K562 (cell line): ENCODE data around the gene MRPL55. TPM values are rescaled to one million over a fixed set of nuclear protein-coding genes. Genes with fewer than 3 reads are reported as not detected.

Experiments used
- ATAC-seq: fragments of 200-7000 bp; cut with Tn5 transposase; 3 replicates; pipeline ENCODE4 v1.9.1; 2020; ENCODE audit warnings: moderate library complexity
- BruUV-seq: library from RNA; stranded (reverse); fragments of 400-500 nt; replicated peaks from 2 replicates; lab custom pipeline; 2021; lab: Mats Ljungman, UMichigan
- CTCF ChIA-PET: fragments of 300-600 bp; formaldehyde crosslinking; extraction: SDS; loops from one replicate; lab custom pipeline; 2021; ENCODE audit warnings: low intra/inter-chr PET ratio; lab: Yijun Ruan, JAX
- POLR2A ChIA-PET: fragments of 300-600, 350-650 bp; sonication (Branson Sonifier 250); formaldehyde crosslinking; extraction: SDS; loops from one replicate; lab custom pipeline; 2021; ENCODE audit warnings: antibody characterized with exemption, inconsistent platforms; lab: Yijun Ruan, JAX
- DNase-seq, 4 experiments: peaks; one replicate each; pipeline versions ENCODE4 v3.0.0 to v3.0.0-alpha.2; 2011 to 2018; ENCODE audit warnings: low spot score in 3 of 4, mixed read lengths in 3 of 4; ENCODE audit errors: extremely low read depth in 1 of 4
- FAIRE-seq: peaks from 2 replicates; lab custom pipeline; 2011; peaks lifted over from hg19 to GRCh38; lab: Jason Lieb, UNC
- H2AFZ ChIP-seq: 2 replicates; pipeline ENCODE4 v1.6.0; 2011; ENCODE audit warnings: low read depth, low read length, control low read depth, inconsistent platforms
- H3K27ac ChIP-seq: fragments of 200-600 bp; 3 replicates; pipeline ENCODE4 v1.8.0; 2011; ENCODE audit warnings: low read depth, mild to moderate bottlenecking, control low read depth, inconsistent platforms, low read length, moderate library complexity, mixed read lengths; ENCODE audit errors: extremely low read depth
- H3K27me3 ChIP-seq, 2 experiments: fragments of 300-600 bp in 1 of 2; 2 replicates in 1 of 2; 3 replicates in 1 of 2; pipeline versions ENCODE4 v1.6.0 to v1.8.0; 2011; ENCODE audit warnings: inconsistent platforms in 2 of 2, low read length in 2 of 2, mild to moderate bottlenecking in 1 of 2, mixed read lengths in 1 of 2, moderate library complexity in 1 of 2; ENCODE audit not compliant: control insufficient read depth in 2 of 2, insufficient read depth in 2 of 2
- H3K36me3 ChIP-seq: fragments of 300-600 bp; 3 replicates; pipeline ENCODE4 v1.8.0; 2011; ENCODE audit warnings: mild to moderate bottlenecking, low read length, inconsistent platforms; ENCODE audit not compliant: control insufficient read depth, insufficient read depth
- H3K4me1 ChIP-seq, 2 experiments: fragments of 200-600 bp in 1 of 2; replicated peaks in 1 of 2; 2 replicates in 1 of 2; 3 replicates in 1 of 2; pipeline versions ENCODE4 v1.5.1 to v1.8.0; 2011; ENCODE audit warnings: inconsistent platforms in 2 of 2, low read length in 2 of 2, mild to moderate bottlenecking in 1 of 2, mixed read lengths in 1 of 2, moderate library complexity in 1 of 2; ENCODE audit not compliant: control insufficient read depth in 2 of 2, insufficient read depth in 2 of 2
- H3K4me2 ChIP-seq: 2 replicates; pipeline ENCODE4 v1.6.1; 2011; ENCODE audit warnings: low read length, control low read depth, inconsistent platforms, mixed read lengths; ENCODE audit not compliant: insufficient read depth
- H3K4me3 ChIP-seq: fragments of 200-600 bp; sonication (generic), shearing (Covaris generic); 2 replicates; pipeline ENCODE4 v1.5.1; 2016; ENCODE audit warnings: control low read depth, inconsistent platforms
- H3K79me2 ChIP-seq: fragments of 200-600 bp; 3 replicates; pipeline ENCODE4 v1.8.0; 2011; ENCODE audit warnings: low read length, inconsistent platforms; ENCODE audit not compliant: control insufficient read depth, insufficient read depth
- H3K9ac ChIP-seq, 2 experiments: 2 replicates each; pipeline versions ENCODE4 v1.6.0 to v1.6.1; 2011; ENCODE audit warnings: low read depth in 2 of 2, low read length in 2 of 2, control low read depth in 1 of 2, inconsistent platforms in 1 of 2, mild to moderate bottlenecking in 1 of 2, mixed read lengths in 1 of 2; ENCODE audit not compliant: insufficient read depth in 1 of 2
- H3K9me1 ChIP-seq: one replicate; pipeline ENCODE4 v1.6.0; 2011; ENCODE audit warnings: inconsistent platforms, mild to moderate bottlenecking, low read length, moderate library complexity; ENCODE audit not compliant: control insufficient read depth, insufficient read depth
- H3K9me3 ChIP-seq: replicated peaks from 2 replicates; pipeline ENCODE4 v1.5.1; 2011; ENCODE audit warnings: low read depth, low read length, inconsistent platforms; ENCODE audit not compliant: control insufficient read depth, insufficient read depth
- H4K20me1 ChIP-seq: replicated peaks from 2 replicates; pipeline ENCODE4 v1.6.1; 2011; ENCODE audit warnings: low read length, inconsistent platforms, mixed read lengths; ENCODE audit not compliant: control insufficient read depth, insufficient read depth
- DIDO1 ChIP-seq: fragments of 450-650 bp; IDR thresholded peaks from 2 replicates; pipeline ENCODE4 v1.6.1; 2016; ENCODE audit warnings: low read depth, missing biosample characterization, missing genetic modification characterization
- GABPA ChIP-seq: fragments of 200-800 bp; sonication (Bioruptor generic); conservative IDR thresholded peaks from 2 replicates; pipeline ENCODE4 v1.6.1; 2016; ENCODE audit warnings: low read depth, missing genetic modification characterization, missing compliant biosample characterization
- GABPB2 ChIP-seq: fragments of 250-450 bp; sonication (Bioruptor Pico); conservative IDR thresholded peaks from 2 replicates; pipeline ENCODE4 v1.5.1; 2021; ENCODE audit warnings: mild to moderate bottlenecking
- HNRNPUL1 ChIP-seq: fragments of 200-400 bp; formaldehyde crosslinking; IDR thresholded peaks from 2 replicates; pipeline ENCODE4 v1.6.1; 2017; ENCODE audit warnings: low read length
- MTA1 ChIP-seq: fragments of 450-650 bp; IDR thresholded peaks from 2 replicates; pipeline ENCODE4 v1.6.1; 2017; ENCODE audit warnings: borderline replicate concordance
- MTA3 ChIP-seq: fragments of 450-650 bp; formaldehyde crosslinking; IDR thresholded peaks from 2 replicates; pipeline ENCODE4 v1.6.1; 2017; ENCODE audit warnings: mild to moderate bottlenecking, borderline replicate concordance
- PYGO2 ChIP-seq: fragments of 450-650 bp; IDR thresholded peaks from 2 replicates; pipeline ENCODE4 v1.6.1; 2016; ENCODE audit warnings: mild to moderate bottlenecking, missing genetic modification characterization, moderate library complexity, missing compliant biosample characterization
- STAG1 ChIP-seq: sonication (generic); formaldehyde crosslinking; IDR thresholded peaks from 2 replicates; pipeline ENCODE4 v1.5.0; 2020; ENCODE audit warnings: missing genetic modification reagents, borderline replicate concordance
- TEAD2 ChIP-seq: fragments of 450-650 bp; IDR thresholded peaks from 2 replicates; pipeline ENCODE4 v1.6.1; 2016; ENCODE audit warnings: missing genetic modification characterization, control low read depth, missing compliant biosample characterization
- ZNF133 ChIP-seq: fragments of 250-450 bp; sonication (Bioruptor Pico); IDR thresholded peaks from 2 replicates; pipeline ENCODE4 v1.4.0; 2020; ENCODE audit warnings: mild to moderate bottlenecking
- ZNF324 ChIP-seq: fragments of 250-450 bp; sonication (Bioruptor Pico); IDR thresholded peaks from 2 replicates; pipeline ENCODE4 v1.4.0; 2020; ENCODE audit warnings: mild to moderate bottlenecking
- ZNF717 ChIP-seq: fragments of 250-450 bp; sonication (Bioruptor Pico); IDR thresholded peaks from 2 replicates; pipeline ENCODE4 v1.5.0; 2021
- WGBS: fragments of 100-300 bp; shearing (Covaris generic); methylation state at CpG from one replicate; pipeline ENCODE4 v1.1.6; 2016; ENCODE audit warnings: low coverage, mixed read lengths; ENCODE audit not compliant: insufficient coverage; ENCODE audit errors: missing lambda C conversion rate; 5-methylcytosine and 5-hydroxymethylcytosine counted together
- in situ Hi-C: fragments of 300-500 bp; cut with MboI; formaldehyde crosslinking; loops from 4 replicates; pipeline ENCODE4 v1.15.0; 2018; ENCODE audit warnings: inconsistent platforms, mixed read lengths
- intact Hi-C: fragments of 100-400 bp; cut with micrococcal nuclease; formaldehyde crosslinking; loops from 2 replicates; pipeline ENCODE4 v1.14.2; 2022
- polyA plus RNA-seq, 8 experiments: library from polyadenylated mRNA; depleted of rRNA in 4 of 8; stranded (reverse) in 5 of 8; unstranded in 3 of 8; fragments of >200 nt; fragmentation: Nextera tagmentation in 2 of 8; fragmentation: Illumina TruSeq in 1 of 8; extraction: Ambion mirVana in 2 of 8; extraction: Trizol in 1 of 8; gene quantifications; 2 replicates each; pipeline versions ENCODE4 v1.2.1 to v1.2.3, GENCODE V29; 2011 to 2014; ENCODE audit warnings: inconsistent platforms in 1 of 8, missing spikeins in 1 of 8
- total RNA-seq, 7 experiments: library from RNA; depleted of rRNA in 6 of 7; stranded (reverse); fragments of >200 nt in 6 of 7; fragmentation: Illumina TruSeq in 2 of 7; extraction: Trizol in 2 of 7; gene quantifications; 2 replicates each; pipeline versions ENCODE4 v1.2.1 to v1.2.3, GENCODE V29; 2011 to 2021; ENCODE audit warnings: low replicate concordance in 1 of 7
- TF ChIP-seq, protein P1 (sequence below), 2 experiments: IDR thresholded peaks; 2 replicates each; pipeline ENCODE4 v1.6.1; 2011; ENCODE audit warnings: borderline replicate concordance in 1 of 2, control low read depth in 1 of 2, low read depth in 1 of 2, low read length in 1 of 2, mild to moderate bottlenecking in 1 of 2, mixed read lengths in 1 of 2, moderate library complexity in 1 of 2; ENCODE audit not compliant: insufficient read depth in 1 of 2, insufficient read length in 1 of 2, poor library complexity in 1 of 2, severe bottlenecking in 1 of 2; ENCODE audit errors: extremely low read depth in 1 of 2
- TF ChIP-seq, protein P2 (sequence below): fragments of 250-450 bp; sonication (Bioruptor Pico); IDR thresholded peaks from 2 replicates; pipeline ENCODE4 v1.9.0; 2021; ENCODE audit warnings: mild to moderate bottlenecking, inconsistent platforms
- TF ChIP-seq, protein P3 (sequence below): fragments of 250-450 bp; sonication (Bioruptor Pico); IDR thresholded peaks from 2 replicates; pipeline ENCODE4 v1.4.0; 2020

MRPL55 gene
- total and polyA plus RNA-seq, 9 of the 15 experiments (the other 6 are each of a cell fraction or from before 2014, with no cell fraction given) = 34.9 to 228 (median 81.0) TPM

DNA sequence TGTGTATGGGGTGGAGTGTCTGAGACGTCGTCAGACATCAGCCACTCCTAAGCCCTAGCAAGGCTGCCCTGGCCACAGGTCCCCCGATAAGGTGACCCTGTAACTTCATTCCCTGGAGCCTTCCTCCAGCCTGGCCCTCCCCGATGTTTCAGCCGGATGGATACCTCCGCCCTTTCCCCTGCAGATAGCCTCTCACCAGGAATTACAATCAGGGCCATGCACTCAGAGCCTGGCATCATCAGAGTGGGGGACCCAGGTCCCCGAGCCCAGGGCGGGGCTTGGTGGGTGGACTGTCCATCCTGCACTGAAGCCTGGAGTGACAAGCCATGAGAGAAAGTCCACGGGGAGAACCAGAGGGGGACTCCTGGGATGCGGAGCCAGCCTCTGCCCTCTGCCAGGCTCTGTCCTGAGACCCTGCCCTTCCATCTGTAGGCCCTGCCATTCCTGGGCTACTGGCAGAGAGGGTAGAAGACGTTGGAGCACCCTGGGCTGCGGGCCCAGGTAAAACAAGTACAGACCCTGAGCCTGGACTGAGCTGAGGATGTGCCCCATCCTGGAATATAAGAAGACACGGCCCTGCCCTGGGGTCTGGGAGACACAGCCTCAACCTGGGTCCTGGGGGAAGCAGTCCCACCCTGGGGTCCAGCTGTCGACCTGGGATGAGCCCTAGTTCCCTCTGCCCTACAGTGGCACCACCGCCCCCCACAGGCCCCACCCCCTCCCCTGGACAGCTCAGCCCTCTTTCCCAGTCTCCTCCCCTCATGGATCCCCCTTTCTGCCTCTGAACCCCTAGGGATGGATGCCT, 43.4 kb downstream of the MRPL55 start (continued):
- TF ChIP-seq, protein P1, sequence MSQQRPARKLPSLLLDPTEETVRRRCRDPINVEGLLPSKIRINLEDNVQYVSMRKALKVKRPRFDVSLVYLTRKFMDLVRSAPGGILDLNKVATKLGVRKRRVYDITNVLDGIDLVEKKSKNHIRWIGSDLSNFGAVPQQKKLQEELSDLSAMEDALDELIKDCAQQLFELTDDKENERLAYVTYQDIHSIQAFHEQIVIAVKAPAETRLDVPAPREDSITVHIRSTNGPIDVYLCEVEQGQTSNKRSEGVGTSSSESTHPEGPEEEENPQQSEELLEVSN (IDR thresholded peaks at IDR 0.05; ENCODE audit: borderline replicate concordance in 1 of 2, extremely low read depth in 1 of 2, insufficient read depth in 1 of 2, insufficient read length in 1 of 2, low read depth in 1 of 2, low read length in 1 of 2, poor library complexity in 1 of 2, severe bottlenecking in 1 of 2) = no peak
- TF ChIP-seq GABPA = no peak

DNA sequence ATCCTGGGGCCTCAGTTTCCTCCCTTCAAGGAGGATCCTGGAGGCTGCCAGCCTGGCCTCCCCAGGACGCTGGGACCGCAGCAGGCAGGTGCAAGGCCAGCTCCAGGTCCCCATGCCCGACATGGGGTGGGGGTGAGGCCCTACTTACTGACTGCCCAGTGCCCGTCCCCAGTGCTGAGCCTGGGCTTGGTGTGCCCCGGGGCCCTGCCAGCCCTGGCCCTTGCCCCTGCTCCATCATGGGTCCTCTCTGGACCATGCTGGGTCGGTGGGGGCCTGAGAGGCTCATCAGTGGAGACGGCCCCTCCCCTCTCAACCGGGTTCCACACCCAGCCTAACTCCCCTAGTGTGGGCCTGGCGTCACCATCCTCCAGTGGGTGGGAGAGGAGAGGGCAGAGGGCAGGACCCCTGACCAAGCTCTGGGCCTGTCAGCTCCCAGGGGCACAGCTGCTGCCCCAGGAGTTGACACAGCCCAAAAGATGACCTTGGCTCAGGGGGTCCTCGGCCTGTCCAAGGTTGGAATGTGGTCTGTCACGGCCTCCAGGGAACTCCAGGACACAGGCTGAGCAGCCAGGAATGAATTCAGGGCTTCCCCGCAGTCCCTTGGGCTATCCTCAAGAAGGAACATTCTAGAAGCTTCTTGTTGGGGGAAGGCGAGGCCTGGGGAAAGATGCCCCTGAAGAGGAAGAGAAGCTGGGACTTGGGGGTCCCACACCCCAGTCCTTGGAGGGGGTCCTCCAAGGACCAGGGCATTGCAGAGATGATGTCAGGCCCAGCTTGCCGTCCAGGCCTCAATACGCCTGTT, 44.2 kb downstream of the MRPL55 start:
- TF ChIP-seq ZNF324 (CRISPR knock-in tag) (no peak), STAG1 (CRISPR knock-in tag) (no peak), DIDO1 (tag) (no peak), MTA3 (no peak), HNRNPUL1 (no peak), ZNF133 (CRISPR knock-in tag) (no peak), TEAD2 (tag) (no peak), MTA1 (no peak), GABPB2 (no peak), PYGO2 (no peak), ZNF717 (CRISPR knock-in tag) (no peak)
- TF ChIP-seq, protein P2, sequence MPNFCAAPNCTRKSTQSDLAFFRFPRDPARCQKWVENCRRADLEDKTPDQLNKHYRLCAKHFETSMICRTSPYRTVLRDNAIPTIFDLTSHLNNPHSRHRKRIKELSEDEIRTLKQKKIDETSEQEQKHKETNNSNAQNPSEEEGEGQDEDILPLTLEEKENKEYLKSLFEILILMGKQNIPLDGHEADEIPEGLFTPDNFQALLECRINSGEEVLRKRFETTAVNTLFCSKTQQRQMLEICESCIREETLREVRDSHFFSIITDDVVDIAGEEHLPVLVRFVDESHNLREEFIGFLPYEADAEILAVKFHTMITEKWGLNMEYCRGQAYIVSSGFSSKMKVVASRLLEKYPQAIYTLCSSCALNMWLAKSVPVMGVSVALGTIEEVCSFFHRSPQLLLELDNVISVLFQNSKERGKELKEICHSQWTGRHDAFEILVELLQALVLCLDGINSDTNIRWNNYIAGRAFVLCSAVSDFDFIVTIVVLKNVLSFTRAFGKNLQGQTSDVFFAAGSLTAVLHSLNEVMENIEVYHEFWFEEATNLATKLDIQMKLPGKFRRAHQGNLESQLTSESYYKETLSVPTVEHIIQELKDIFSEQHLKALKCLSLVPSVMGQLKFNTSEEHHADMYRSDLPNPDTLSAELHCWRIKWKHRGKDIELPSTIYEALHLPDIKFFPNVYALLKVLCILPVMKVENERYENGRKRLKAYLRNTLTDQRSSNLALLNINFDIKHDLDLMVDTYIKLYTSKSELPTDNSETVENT (CRISPR knock-in tag) = no peak
- TF ChIP-seq, protein P3, sequence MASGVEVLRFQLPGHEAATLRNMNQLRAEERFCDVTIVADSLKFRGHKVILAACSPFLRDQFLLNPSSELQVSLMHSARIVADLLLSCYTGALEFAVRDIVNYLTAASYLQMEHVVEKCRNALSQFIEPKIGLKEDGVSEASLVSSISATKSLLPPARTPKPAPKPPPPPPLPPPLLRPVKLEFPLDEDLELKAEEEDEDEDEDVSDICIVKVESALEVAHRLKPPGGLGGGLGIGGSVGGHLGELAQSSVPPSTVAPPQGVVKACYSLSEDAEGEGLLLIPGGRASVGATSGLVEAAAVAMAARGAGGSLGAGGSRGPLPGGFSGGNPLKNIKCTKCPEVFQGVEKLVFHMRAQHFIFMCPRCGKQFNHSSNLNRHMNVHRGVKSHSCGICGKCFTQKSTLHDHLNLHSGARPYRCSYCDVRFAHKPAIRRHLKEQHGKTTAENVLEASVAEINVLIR (CRISPR knock-in tag) = no peak
- TF ChIP-seq, all 486 proteins: peak for 0
- Histone ChIP-seq H3K27me3 (peaks cover 11 to 35% of the 10 kb centered on the region in 2 experiments; a peak in 4 of 5 replicates), H3K36me3 (no peaks in the 10 kb centered on the region), H3K4me1 (peaks cover 0 to 30% of the 10 kb centered on the region in 2 experiments; a peak in 3 of 5 replicates), H3K27ac (no peak overlapping the region), H4K20me1 (no peaks in the 10 kb centered on the region), H3K4me2 (no peak overlapping the region), H3K79me2 (no peaks in the 10 kb centered on the region), H3K4me3 (no peak overlapping the region), H3K9me1 (no peaks in the 10 kb centered on the region), H2AFZ (no peak overlapping the region), H3K9me3 (no peaks in the 10 kb centered on the region), H3K9ac (peak overlapping the region in 1 of 2 experiments; percentile 73; a peak in 1 of 4 replicates)
- DNase-seq (no peak), FAIRE-seq (no peak), ATAC-seq (no peak)
- intact Hi-C loops = no loop called here
- WGBS = 8% methylated on average over 15 of the region's 15 CpGs
- ChIA-PET POLR2A (interaction anchor here (0.6 kb wide), 2 partner anchors 20 to 332 kb away, joined by 3 to 4 read pairs; no protein-coding TSS in a partner anchor), CTCF (no interaction called here)
- no TSS peak for BruUV-seq
- in situ Hi-C loops = no loop called here
